ENCODE measurements around the gene SP5. TPM values are rescaled to one million over a fixed set of nuclear protein-coding genes. Genes with fewer than 3 reads are reported as not detected.

The SP5 gene
- total and polyA plus RNA-seq, 10 of the 15 experiments (the other 5 are each of a cell fraction or from before 2014, with no cell fraction given): not detected

- no peak for ATAC-seq
- CTCF ChIA-PET: interaction anchor here (0.5 to 1.2 kb wide), 3 partner anchors 12 to 401 kb away, joined by 3 to 4 read pairs (median 4); no protein-coding TSS in a partner anchor
- no TSS peak for BruUV-seq (replicated peaks)
Measured at GRCh38 chr2:170762760-170763159, 47.6 kb downstream of the SP5 start.

More at GRCh38 chr2:170762760-170763159, 47.6 kb downstream of the SP5 start:
- FAIRE-seq (no peak), DNase-seq (ENCODE audit: low read depth, low spot score) (no peak)
- Histone ChIP-seq H2AFZ (ENCODE audit: control insufficient read depth, low read depth, low read length) (no peak overlapping the region), H3K4me2 (ENCODE audit: control insufficient read depth, insufficient read depth) (no peak overlapping the region), H3K9ac (ENCODE audit: control insufficient read depth, insufficient read depth, low read length) (no peak overlapping the region), H3K79me2 (ENCODE audit: control insufficient read depth, insufficient read depth, low read length) (no peaks in the 10 kb centered on the region), H3K27me3 (replicated peaks in 1 of 2; ENCODE audit: control insufficient read depth in 2 of 2, insufficient read depth in 2 of 2, low read length in 1 of 2) (no peaks in the 10 kb centered on the region), H3K27ac (ENCODE audit: control insufficient read depth, insufficient read depth) (no peak overlapping the region), H3K36me3 (ENCODE audit: control insufficient read depth in 2 of 2, insufficient read depth in 2 of 2, low read length in 1 of 2) (no peaks in the 10 kb centered on the region), H3K9me3 (replicated peaks; ENCODE audit: control insufficient read depth, insufficient read depth, low read length) (no peaks in the 10 kb centered on the region), H3K4me3 (no peak overlapping the region), H4K20me1 (ENCODE audit: control insufficient read depth, insufficient read depth) (no peaks in the 10 kb centered on the region), H3K4me1 (ENCODE audit: control insufficient read depth, insufficient read depth, low read length) (peaks cover 8% of the 10 kb centered on the region; the same call in 1 of the 2 replicates)
- ChIA-PET SMC1A (ENCODE audit: uncharacterized antibody, unreplicated experiment) (interaction anchor here (0.6 to 0.9 kb wide), 3 partner anchors 9 to 231 kb away, joined by 3 to 4 read pairs (median 3); no protein-coding TSS in a partner anchor), POLR2A (no interaction called here), RAD21 (ENCODE audit: unreplicated experiment) (interaction anchor here (1.0 kb wide), 1 partner anchor 10 kb away, joined by 3 read pairs; no protein-coding TSS in a partner anchor)
- 50% methylated on average over 7 of the region's 7 CpGs for WGBS (ENCODE audit: insufficient coverage, insufficient replicate concordance, low lambda C conversion rate, missing lambda C conversion rate)
- in situ Hi-C loops (cut with MboI): no loop called here
- TF ChIP-seq MYC (IDR thresholded peaks at IDR 0.05; ENCODE audit: insufficient read depth, insufficient read length, insufficient replicate concordance, low read length, severe bottlenecking): no peak
- TF ChIP-seq, protein P1, sequence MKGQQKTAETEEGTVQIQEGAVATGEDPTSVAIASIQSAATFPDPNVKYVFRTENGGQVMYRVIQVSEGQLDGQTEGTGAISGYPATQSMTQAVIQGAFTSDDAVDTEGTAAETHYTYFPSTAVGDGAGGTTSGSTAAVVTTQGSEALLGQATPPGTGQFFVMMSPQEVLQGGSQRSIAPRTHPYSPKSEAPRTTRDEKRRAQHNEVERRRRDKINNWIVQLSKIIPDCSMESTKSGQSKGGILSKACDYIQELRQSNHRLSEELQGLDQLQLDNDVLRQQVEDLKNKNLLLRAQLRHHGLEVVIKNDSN (IDR thresholded peaks at IDR 0.05; ENCODE audit: borderline replicate concordance, extremely low read length, insufficient read depth, low read depth, low read length): no peak
- TF ChIP-seq CHD2 (IDR thresholded peaks at IDR 0.05; ENCODE audit: borderline replicate concordance, low read depth, low read length): no peak
- no peak for TF ChIP-seq ZBTB40 (IDR thresholded peaks at IDR 0.05; ENCODE audit: borderline replicate concordance)
- TF ChIP-seq RCOR1 (conservative IDR thresholded peaks at IDR 0.05; ENCODE audit: low read depth, low read length): no peak
- no peak for TF ChIP-seq FOXM1 (IDR thresholded peaks at IDR 0.05; ENCODE audit: low read depth, low read length)
- TF ChIP-seq NR2C1 (IDR thresholded peaks at IDR 0.05): no peak
- no peak for TF ChIP-seq HSF1 (IDR thresholded peaks at IDR 0.05; ENCODE audit: low read depth, low read length)
- no peak for TF ChIP-seq SMAD5 (IDR thresholded peaks at IDR 0.05; ENCODE audit: low read depth)
- no peak for TF ChIP-seq TCF12 (IDR thresholded peaks at IDR 0.05; ENCODE audit: low read depth, low read length)
- TF ChIP-seq STAT3 (IDR thresholded peaks at IDR 0.05; ENCODE audit: low read depth, low read length): no peak
- TF ChIP-seq SREBF2 (IDR thresholded peaks at IDR 0.05; ENCODE audit: low read length): no peak
- intact Hi-C loops (cut with micrococcal nuclease; ENCODE audit: unreplicated experiment): no loop called here

Measured in GM12878 (cell line).